ENCODE measurements around the gene TIMM10B. TPM values are rescaled to one million over a fixed set of nuclear protein-coding genes. Genes with fewer than 3 reads are reported as not detected.
A peak's percentile ranks its signal among the peaks of the same experiment; 100 is the strongest.

TIMM10B gene
- total and polyA plus RNA-seq, 3 donors from 2014 or later, result 37.0 to 55.1 (median 49.1) TPM

GRCh38 chr11:6468712-6469495, 12.4 kb upstream of the TIMM10B start:
- no peak overlapping the region for H3K27ac ChIP-seq
- WGBS, 2 donors, result 41 to 51% methylated on average over 6 of the region's 6 CpGs
- intact Hi-C loops (cut with DNase I; ENCODE audit: low total_unique reads), result no loop called here

GRCh38 chr11:6469599-6469998, 11.7 kb upstream of the TIMM10B start:
- H3K36me3 ChIP-seq (ENCODE audit: low read depth, missing control alignments), result no peaks in the 10 kb centered on the region
- TF ChIP-seq POLR2A (IDR thresholded peaks at IDR 0.05) (no peak), CTCF (IDR thresholded peaks at IDR 0.05) (no peak)
- no peak for DNase-seq
- WGBS, 2 donors, result 88 to 97% methylated on average over 1 of the region's 1 CpG
- H3K9me3 ChIP-seq, result no peaks in the 10 kb centered on the region
- no peak overlapping the region for H3K27ac ChIP-seq
- H3K4me1 ChIP-seq, result peaks cover 10% of the 10 kb centered on the region
- intact Hi-C loops (cut with DNase I; ENCODE audit: low total_unique reads), result no loop called here
- no peak overlapping the region for H3K4me3 ChIP-seq
- H3K27me3 ChIP-seq, result no peaks in the 10 kb centered on the region

More at GRCh38 chr11:6468712-6469495, 12.4 kb upstream of the TIMM10B start:
- Histone ChIP-seq H3K36me3 (ENCODE audit: low read depth, missing control alignments) (no peaks in the 10 kb centered on the region), H3K4me1 (peaks cover 7% of the 10 kb centered on the region), H3K4me3 (no peak overlapping the region), H3K27me3 (no peaks in the 10 kb centered on the region), H3K9me3 (no peaks in the 10 kb centered on the region)
- TF ChIP-seq CTCF (IDR thresholded peaks at IDR 0.05) (no peak), POLR2A (IDR thresholded peaks at IDR 0.05) (no peak)
- peak; percentile 55 for DNase-seq

- 17% methylated on average over 1 of the region's 1 CpG; no CpG with 5 or more reads in 1 of the 2 donors for WGBS, 2 donors
- H3K27ac ChIP-seq, result no peak overlapping the region
- H3K4me1 ChIP-seq, result peaks cover 10% of the 10 kb centered on the region
- H3K9me3 ChIP-seq, result no peaks in the 10 kb centered on the region
- TF ChIP-seq POLR2A (IDR thresholded peaks at IDR 0.05) (no peak), CTCF (IDR thresholded peaks at IDR 0.05) (no peak)
- H3K27me3 ChIP-seq, result no peaks in the 10 kb centered on the region
- intact Hi-C loops (cut with DNase I; ENCODE audit: low total_unique reads), result no loop called here
- DNase-seq, result no peak
- peak overlapping the region; percentile 81 to 82 for H3K4me3 ChIP-seq
- H3K36me3 ChIP-seq (ENCODE audit: low read depth, missing control alignments), result no peaks in the 10 kb centered on the region
Observed at GRCh38 chr11:6472934-6473333, 8.4 kb upstream of the TIMM10B start.

- WGBS, 2 donors, result 0 to 1% methylated on average over 34 to 66 of the region's 87 CpGs
Observed at GRCh38 chr11:6473451-6474412, 7.6 kb upstream of the TIMM10B start, which contains the start of gene TRIM3. TSS of gene TRIM3 (minus strand) at chr11:6473941. CDS start at chr11:6465695, 8,246 bp downstream.

More at GRCh38 chr11:6473451-6474412, 7.6 kb upstream of the TIMM10B start, which contains the start of gene TRIM3:
- Histone ChIP-seq H3K4me1 (peaks cover 10% of the 10 kb centered on the region), H3K27ac (peak within 1 kb of the TSS; percentile 82 to 86), H3K27me3 (no peaks in the 10 kb centered on the region), H3K4me3 (peak within 1 kb of the TSS; percentile 81 to 82), H3K9me3 (no peaks in the 10 kb centered on the region), H3K36me3 (ENCODE audit: low read depth, missing control alignments) (no peaks in the 10 kb centered on the region)
- no peak for TF ChIP-seq CTCF (IDR thresholded peaks at IDR 0.05)
- no peak for TF ChIP-seq POLR2A (IDR thresholded peaks at IDR 0.05)
- intact Hi-C loops (cut with DNase I; ENCODE audit: low total_unique reads), result no loop called here
- peak; percentile 96 for DNase-seq

Data from testis (tissue), 3 donors.